HK-2 (cell line): Measurements from ENCODE around the gene C4A.
"Not testable (repeated sequence)": the region's sequence is repeated elsewhere in the genome, so short reads cannot be mapped to it uniquely, and the experiment has no call there.

Experiments
- DNase-seq: peaks from one replicate; pipeline ENCODE4 v3.0.0-alpha.2; 2018; ENCODE audit not compliant: unreplicated experiment

The C4A gene

GRCh38 chr6:31981744-31982143, at the start of gene C4A:
TSS of gene C4A (plus strand) at chr6:31982057. CDS start at chr6:31982108, 51 bp downstream.
- DNase-seq, result not testable (repeated sequence)

GRCh38 chr6:31932137-31932536, 49.7 kb upstream of the C4A start:
- DNase-seq, result not testable (repeated sequence)

GRCh38 chr6:31933537-31933936, 48.3 kb upstream of the C4A start:
- DNase-seq, result no peak

GRCh38 chr6:31935021-31935420, 46.8 kb upstream of the C4A start:
- no peak for DNase-seq

- no peak for DNase-seq
These were observed 46.0 kb upstream of the C4A start for GRCh38 chr6:31935823-31936222.

- DNase-seq, result no peak
These were observed 41.6 kb upstream of the C4A start for GRCh38 chr6:31940256-31940664.

- no peak for DNase-seq
These were observed 38.1 kb upstream of the C4A start for GRCh38 chr6:31943742-31944141.

- DNase-seq, result no peak
These were observed 36.7 kb upstream of the C4A start for GRCh38 chr6:31945154-31945506.

GRCh38 chr6:31945507-31946369, 36.1 kb upstream of the C4A start, which contains the start of gene CFB:
TSS of gene CFB (plus strand) at chr6:31946095. CDS start at chr6:31946222, 127 bp downstream.
- DNase-seq, result peak; percentile 41

GRCh38 chr6:31946370-31946885, 35.4 kb upstream of the C4A start:
- DNase-seq, result no peak

- no peak for DNase-seq
These were observed 34.7 kb upstream of the C4A start for GRCh38 chr6:31947070-31947675.

GRCh38 chr6:31947864-31948263, 34.0 kb upstream of the C4A start:
- no peak for DNase-seq

GRCh38 chr6:31948306-31948705, 33.6 kb upstream of the C4A start:
- no peak for DNase-seq

GRCh38 chr6:31948753-31949413, 33.0 kb upstream of the C4A start:
- peak; percentile 76 for DNase-seq

GRCh38 chr6:31949926-31950548, 31.8 kb upstream of the C4A start:
- no peak for DNase-seq

GRCh38 chr6:31952140-31952805, 29.6 kb upstream of the C4A start:
- DNase-seq, result peak; percentile 53

GRCh38 chr6:31952890-31953289, 29.0 kb upstream of the C4A start:
- DNase-seq, result no peak

GRCh38 chr6:31954511-31954910, 27.3 kb upstream of the C4A start:
- DNase-seq, result no peak

GRCh38 chr6:31956796-31957195, 25.1 kb upstream of the C4A start:
- DNase-seq, result no peak

- no peak for DNase-seq
These were observed 23.5 kb upstream of the C4A start for GRCh38 chr6:31958412-31958740.
